OCI-LY7 (cell line): ENCODE measurements around the gene FUT3. TPM values are rescaled to one million over a fixed set of nuclear protein-coding genes. Genes with fewer than 3 reads are reported as not detected.

Experiments used
- BruUV-seq: library from RNA; stranded (reverse); fragments of 400-500 nt; replicated peaks from 2 replicates; lab custom pipeline; 2021; lab: Mats Ljungman, UMichigan
- CTCF ChIA-PET: fragments of 300-600 bp; sonication (Branson Sonifier 250); formaldehyde crosslinking; loops from one replicate; lab custom pipeline; 2022; ENCODE audit warnings: antibody characterized with exemption; ENCODE audit not compliant: unreplicated experiment; lab: Charles Lee
- POLR2A ChIA-PET: fragments of 300-600 bp; sonication (Branson Sonifier 250); formaldehyde crosslinking; loops from one replicate; lab custom pipeline; 2022; ENCODE audit warnings: antibody characterized with exemption; lab: Charles Lee
- DNase-seq: peaks from one replicate; pipeline ENCODE4 v3.0.0-alpha.2; 2015; ENCODE audit warnings: low spot score
- H2AFZ ChIP-seq: fragments of 200-600 bp; sonication (generic), shearing (Covaris generic); 2 replicates; pipeline ENCODE4 v1.6.1; 2014; ENCODE audit warnings: mild to moderate bottlenecking, antibody characterized with exemption, low read length, moderate library complexity
- H3K27ac ChIP-seq: fragments of 200-600 bp; sonication (generic); 2 replicates; pipeline ENCODE4 v1.5.1; 2014; ENCODE audit warnings: mixed run types, low read depth, mild to moderate bottlenecking, moderate library complexity, low read length, inconsistent platforms; ENCODE audit not compliant: poor library complexity, severe bottlenecking
- H3K36me3 ChIP-seq: fragments of 200-600 bp; sonication (generic); 2 replicates; pipeline ENCODE4 v1.6.1; 2014; ENCODE audit warnings: mild to moderate bottlenecking, antibody characterized with exemption, low read length, moderate library complexity, mixed read lengths; ENCODE audit not compliant: insufficient read depth
- H3K4me1 ChIP-seq: fragments of 200-600 bp; sonication (generic); 2 replicates; pipeline ENCODE4 v1.5.1; 2014; ENCODE audit warnings: mild to moderate bottlenecking, low read length; ENCODE audit not compliant: insufficient read depth, poor library complexity, severe bottlenecking
- H3K4me2 ChIP-seq: fragments of 200-600 bp; sonication (generic); 2 replicates; pipeline ENCODE4 v1.6.1; 2014; ENCODE audit warnings: mild to moderate bottlenecking, low read length
- H3K4me3 ChIP-seq: fragments of 200-600 bp; sonication (generic); 2 replicates; pipeline ENCODE4 v1.5.1; 2014; ENCODE audit warnings: mild to moderate bottlenecking, low read depth, low read length; ENCODE audit not compliant: poor library complexity, severe bottlenecking
- H3K79me2 ChIP-seq: fragments of 200-600 bp; sonication (generic); 2 replicates; pipeline ENCODE4 v1.6.1; 2016; ENCODE audit warnings: low read depth, mild to moderate bottlenecking, low read length, moderate library complexity, mixed read lengths; ENCODE audit not compliant: insufficient read depth
- H3K9me2 ChIP-seq: fragments of 200-600 bp; sonication (generic); 2 replicates; pipeline ENCODE4 v1.6.1; 2016; ENCODE audit warnings: mild to moderate bottlenecking, low read length, mixed read lengths; ENCODE audit not compliant: insufficient read depth
- H3K9me3 ChIP-seq: fragments of 200-600 bp; sonication (generic); 2 replicates; pipeline ENCODE4 v1.6.1; 2014; ENCODE audit warnings: mild to moderate bottlenecking, mixed run types, low read length, mixed read lengths
- H4K20me1 ChIP-seq: fragments of 200-600 bp; sonication (generic); 2 replicates; pipeline ENCODE4 v1.6.1; 2014; ENCODE audit warnings: mild to moderate bottlenecking, antibody characterized with exemption, low read length, moderate library complexity, mixed read lengths; ENCODE audit not compliant: insufficient read depth
- EZH2phosphoT487 ChIP-seq: fragments of 200-600 bp; sonication (generic); IDR thresholded peaks from 2 replicates; pipeline ENCODE4 v1.6.1; 2018; ENCODE audit warnings: low read depth, borderline replicate concordance, mild to moderate bottlenecking, mixed run types, antibody characterized with exemption, low read length, moderate library complexity, mixed read lengths
- intact Hi-C: fragments of 100-400 bp; cut with micrococcal nuclease; formaldehyde crosslinking; loops from one replicate; pipeline ENCODE4 v1.10.0; 2022; ENCODE audit not compliant: unreplicated experiment
- total RNA-seq, 2 experiments: library from RNA; depleted of rRNA in 1 of 2; stranded (reverse); fragments of >200 nt in 1 of 2; shearing (Covaris generic) in 1 of 2; gene quantifications; 2 replicates each; pipeline ENCODE4 v1.2.3, GENCODE V29; 2014 to 2022
- TF ChIP-seq, protein P1 (sequence below): fragments of 200-600 bp; sonication (generic); conservative IDR thresholded peaks from 2 replicates; pipeline ENCODE4 v1.5.1; 2014; ENCODE audit warnings: mild to moderate bottlenecking, antibody characterized with exemption, low read length, moderate library complexity, mixed read lengths

FUT3 gene
- total RNA-seq, 2 experiments from 2014 or later = 0.47 TPM; not detected in 1

DNA sequence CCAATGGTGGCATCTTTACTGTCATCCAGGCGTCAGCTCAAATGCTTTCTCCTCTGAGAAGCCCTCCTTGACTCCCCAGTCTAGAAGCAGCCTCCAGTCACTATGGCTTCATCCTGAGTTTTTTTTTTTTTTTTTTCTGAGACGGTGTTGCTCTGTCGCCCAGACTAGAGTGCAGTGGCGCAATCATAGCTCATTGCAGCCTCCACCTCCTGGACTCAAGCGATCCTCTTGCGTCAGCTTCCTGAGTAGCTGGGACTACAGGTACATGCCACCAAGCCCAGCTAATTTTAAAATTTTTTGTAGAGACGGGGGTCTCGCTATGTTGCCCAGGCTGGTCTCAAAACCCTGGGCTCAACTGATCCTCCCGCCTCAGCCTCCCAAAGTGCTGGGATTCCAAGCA, 42.2 kb downstream of the FUT3 start:
- H3K4me1 ChIP-seq = peaks cover 12% of the 10 kb centered on the region
- H3K9me2 ChIP-seq = no peaks in the 10 kb centered on the region
- TF ChIP-seq EZH2phosphoT487 = no peak
- TF ChIP-seq, protein P1, sequence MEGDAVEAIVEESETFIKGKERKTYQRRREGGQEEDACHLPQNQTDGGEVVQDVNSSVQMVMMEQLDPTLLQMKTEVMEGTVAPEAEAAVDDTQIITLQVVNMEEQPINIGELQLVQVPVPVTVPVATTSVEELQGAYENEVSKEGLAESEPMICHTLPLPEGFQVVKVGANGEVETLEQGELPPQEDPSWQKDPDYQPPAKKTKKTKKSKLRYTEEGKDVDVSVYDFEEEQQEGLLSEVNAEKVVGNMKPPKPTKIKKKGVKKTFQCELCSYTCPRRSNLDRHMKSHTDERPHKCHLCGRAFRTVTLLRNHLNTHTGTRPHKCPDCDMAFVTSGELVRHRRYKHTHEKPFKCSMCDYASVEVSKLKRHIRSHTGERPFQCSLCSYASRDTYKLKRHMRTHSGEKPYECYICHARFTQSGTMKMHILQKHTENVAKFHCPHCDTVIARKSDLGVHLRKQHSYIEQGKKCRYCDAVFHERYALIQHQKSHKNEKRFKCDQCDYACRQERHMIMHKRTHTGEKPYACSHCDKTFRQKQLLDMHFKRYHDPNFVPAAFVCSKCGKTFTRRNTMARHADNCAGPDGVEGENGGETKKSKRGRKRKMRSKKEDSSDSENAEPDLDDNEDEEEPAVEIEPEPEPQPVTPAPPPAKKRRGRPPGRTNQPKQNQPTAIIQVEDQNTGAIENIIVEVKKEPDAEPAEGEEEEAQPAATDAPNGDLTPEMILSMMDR = no peak
- no peak overlapping the region for H2AFZ ChIP-seq
- H3K27ac ChIP-seq = no peak overlapping the region
- H3K36me3 ChIP-seq = no peaks in the 10 kb centered on the region
- H3K4me2 ChIP-seq = no peak overlapping the region
- no peaks in the 10 kb centered on the region for H3K9me3 ChIP-seq
- POLR2A ChIA-PET = interaction anchor here (0.8 kb wide), 1 partner anchor 92 kb away, joined by 3 read pairs; no protein-coding TSS in a partner anchor
- no peaks in the 10 kb centered on the region for H4K20me1 ChIP-seq
- no peaks in the 10 kb centered on the region for H3K79me2 ChIP-seq
- DNase-seq = no peak
- intact Hi-C loops = no loop called here
- H3K4me3 ChIP-seq = no peak overlapping the region
- BruUV-seq = no TSS peak
- CTCF ChIA-PET = no interaction called here

DNA sequence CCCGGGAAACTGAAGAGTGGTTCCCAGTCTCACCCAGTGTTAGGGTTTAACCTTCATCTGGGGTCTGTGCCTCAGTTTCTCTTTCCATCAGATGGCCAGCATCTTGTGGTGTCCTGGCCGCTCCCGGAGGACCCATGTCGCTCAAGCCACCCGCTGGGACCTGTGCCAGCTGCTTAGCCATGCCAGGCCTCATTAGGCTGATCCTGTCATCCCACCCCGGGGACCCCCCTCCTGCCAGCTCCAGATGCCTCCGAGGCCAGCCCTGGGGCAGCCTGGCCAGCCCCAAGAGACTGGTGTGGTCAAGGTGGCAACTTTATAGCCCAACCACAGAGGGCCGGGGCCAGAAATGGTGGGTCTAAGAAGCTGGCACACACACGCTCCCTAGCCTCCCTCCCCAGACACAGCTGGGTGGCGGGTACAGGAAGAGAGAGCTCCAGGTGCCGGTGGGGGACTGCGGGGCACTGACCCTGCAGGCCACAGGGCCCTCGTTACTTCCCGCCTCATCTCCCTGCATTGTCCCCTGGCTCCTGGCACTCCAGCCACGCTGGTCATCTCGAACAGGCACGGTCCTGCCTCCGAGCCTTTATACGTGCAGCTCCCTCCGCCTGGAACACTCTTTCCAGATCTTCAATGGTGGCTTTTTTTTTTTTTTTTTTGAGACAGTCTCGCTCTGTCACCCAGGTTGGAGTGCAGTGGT, 43.0 kb downstream of the FUT3 start:
- ChIA-PET CTCF (no interaction called here), POLR2A (interaction anchor here (0.9 kb wide), 1 partner anchor 19 kb away, joined by 3 read pairs; no protein-coding TSS in a partner anchor)
- intact Hi-C loops = no loop called here
- H3K36me3 ChIP-seq = no peaks in the 10 kb centered on the region
- H3K9me3 ChIP-seq = no peaks in the 10 kb centered on the region
- no TSS peak for BruUV-seq
- no peak overlapping the region for H3K4me2 ChIP-seq
- H3K4me3 ChIP-seq = no peak overlapping the region
- H3K27ac ChIP-seq = no peak overlapping the region
- TF ChIP-seq, protein P1 = no peak
- H3K4me1 ChIP-seq = peaks cover 17% of the 10 kb centered on the region
- no peaks in the 10 kb centered on the region for H3K79me2 ChIP-seq
- H2AFZ ChIP-seq = no peak overlapping the region
- no peak for DNase-seq
- no peaks in the 10 kb centered on the region for H4K20me1 ChIP-seq
- H3K9me2 ChIP-seq = no peaks in the 10 kb centered on the region

GRCh38 chr19:5806905-5807304, 44.3 kb downstream of the FUT3 start:
- no TSS peak for BruUV-seq
- CTCF ChIA-PET = interaction anchor here (0.7 kb wide), 1 partner anchor 123 kb away, joined by 3 read pairs; no protein-coding TSS in a partner anchor
- Histone ChIP-seq H4K20me1 (no peaks in the 10 kb centered on the region), H2AFZ (no peak overlapping the region), H3K9me2 (no peaks in the 10 kb centered on the region), H3K27ac (no peak overlapping the region), H3K9me3 (no peaks in the 10 kb centered on the region), H3K79me2 (no peaks in the 10 kb centered on the region), H3K4me2 (no peak overlapping the region), H3K36me3 (no peaks in the 10 kb centered on the region), H3K4me3 (no peak overlapping the region), H3K4me1 (peaks cover 17% of the 10 kb centered on the region)
- POLR2A ChIA-PET = no interaction called here
- no peak for DNase-seq
- TF ChIP-seq, protein P1 = no peak
- no peak for TF ChIP-seq EZH2phosphoT487
- intact Hi-C loops = no loop called here
